PFSK-1 (cell line): Measurements from ENCODE around the gene SLC17A8.

Source experiments
- FOXP2 ChIP-seq: optimal IDR thresholded peaks from 2 replicates; pipeline ENCODE3; 2011; ENCODE audit warnings: borderline replicate concordance, control low read depth, inconsistent platforms; ENCODE audit not compliant: insufficient read depth; ENCODE audit errors: extremely low read length, extremely low read depth
- POLR2AphosphoS5 ChIP-seq: IDR thresholded peaks from 2 replicates; pipeline ENCODE4 v1.6.1; 2012; ENCODE audit warnings: low read depth, mild to moderate bottlenecking, control low read depth, low read length, moderate library complexity
- SIN3A ChIP-seq: IDR thresholded peaks from 2 replicates; pipeline ENCODE4 v1.6.1; 2012; ENCODE audit warnings: mild to moderate bottlenecking, low read length, moderate library complexity, borderline replicate concordance; ENCODE audit not compliant: insufficient read depth
- TAF1 ChIP-seq: IDR thresholded peaks from 2 replicates; pipeline ENCODE4 v1.6.1; 2012; ENCODE audit warnings: low read length, control low read depth, borderline replicate concordance; ENCODE audit not compliant: insufficient read depth
- TF ChIP-seq, protein P1 (sequence below), 2 experiments: IDR thresholded peaks; 2 replicates each; pipeline versions ENCODE4 v1.6.1 to v1.8.0; 2011 to 2012; ENCODE audit warnings: low read depth in 2 of 2, low read length in 2 of 2, control low read depth in 1 of 2, inconsistent platforms in 1 of 2, mild to moderate bottlenecking in 1 of 2, moderate library complexity in 1 of 2; ENCODE audit not compliant: insufficient read depth in 1 of 2

DNA sequence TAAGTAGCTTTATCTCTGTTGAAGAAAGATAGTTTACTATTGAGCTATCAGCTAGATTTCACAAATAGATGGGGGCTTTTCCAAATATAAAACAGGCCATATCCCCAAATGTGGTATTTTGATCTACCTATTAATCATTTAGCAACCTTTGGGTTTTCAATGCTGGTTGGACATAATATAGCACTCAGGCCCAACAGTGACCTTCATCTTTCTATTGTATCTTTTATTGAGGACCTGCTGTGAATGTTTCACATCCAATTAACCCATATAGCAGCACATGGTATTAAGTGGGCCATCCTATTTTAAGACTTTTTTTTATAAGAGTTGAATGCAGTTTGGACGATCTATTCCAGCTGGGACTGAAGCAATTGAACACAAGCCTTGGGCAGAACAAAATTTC is 106.8 kb downstream of the SLC17A8 start:
- TF ChIP-seq POLR2AphosphoS5 (no peak), TAF1 (no peak), SIN3A (no peak), FOXP2 (no peak)
- TF ChIP-seq, protein P1, sequence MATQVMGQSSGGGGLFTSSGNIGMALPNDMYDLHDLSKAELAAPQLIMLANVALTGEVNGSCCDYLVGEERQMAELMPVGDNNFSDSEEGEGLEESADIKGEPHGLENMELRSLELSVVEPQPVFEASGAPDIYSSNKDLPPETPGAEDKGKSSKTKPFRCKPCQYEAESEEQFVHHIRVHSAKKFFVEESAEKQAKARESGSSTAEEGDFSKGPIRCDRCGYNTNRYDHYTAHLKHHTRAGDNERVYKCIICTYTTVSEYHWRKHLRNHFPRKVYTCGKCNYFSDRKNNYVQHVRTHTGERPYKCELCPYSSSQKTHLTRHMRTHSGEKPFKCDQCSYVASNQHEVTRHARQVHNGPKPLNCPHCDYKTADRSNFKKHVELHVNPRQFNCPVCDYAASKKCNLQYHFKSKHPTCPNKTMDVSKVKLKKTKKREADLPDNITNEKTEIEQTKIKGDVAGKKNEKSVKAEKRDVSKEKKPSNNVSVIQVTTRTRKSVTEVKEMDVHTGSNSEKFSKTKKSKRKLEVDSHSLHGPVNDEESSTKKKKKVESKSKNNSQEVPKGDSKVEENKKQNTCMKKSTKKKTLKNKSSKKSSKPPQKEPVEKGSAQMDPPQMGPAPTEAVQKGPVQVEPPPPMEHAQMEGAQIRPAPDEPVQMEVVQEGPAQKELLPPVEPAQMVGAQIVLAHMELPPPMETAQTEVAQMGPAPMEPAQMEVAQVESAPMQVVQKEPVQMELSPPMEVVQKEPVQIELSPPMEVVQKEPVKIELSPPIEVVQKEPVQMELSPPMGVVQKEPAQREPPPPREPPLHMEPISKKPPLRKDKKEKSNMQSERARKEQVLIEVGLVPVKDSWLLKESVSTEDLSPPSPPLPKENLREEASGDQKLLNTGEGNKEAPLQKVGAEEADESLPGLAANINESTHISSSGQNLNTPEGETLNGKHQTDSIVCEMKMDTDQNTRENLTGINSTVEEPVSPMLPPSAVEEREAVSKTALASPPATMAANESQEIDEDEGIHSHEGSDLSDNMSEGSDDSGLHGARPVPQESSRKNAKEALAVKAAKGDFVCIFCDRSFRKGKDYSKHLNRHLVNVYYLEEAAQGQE (IDR thresholded peaks at IDR 0.05; ENCODE audit: insufficient read depth in 1 of 2, low read depth in 2 of 2, low read length in 2 of 2): no peak
